OCI-LY3 (cell line): ENCODE results near the gene RPL13A.

Experiments used
- H2AFZ ChIP-seq: fragments of 200-600, 300-600 bp; shearing (Covaris generic); 2 replicates; pipeline ENCODE4 v1.6.0; 2014; ENCODE audit warnings: antibody characterized with exemption, low read depth, low read length
- H3K27ac ChIP-seq: fragments of 200-600, 300-600 bp; sonication (generic); 2 replicates; pipeline ENCODE4 v1.5.1; 2014; ENCODE audit warnings: mild to moderate bottlenecking, low read length, moderate library complexity, mixed read lengths
- H3K27me3 ChIP-seq: fragments of 200-600, 300-600 bp; sonication (generic); 2 replicates; pipeline ENCODE4 v1.6.1; 2014; ENCODE audit warnings: low read depth, low read length, mixed read lengths
- H3K36me3 ChIP-seq: fragments of 200-600, 300-600 bp; sonication (generic); replicated peaks from 2 replicates; pipeline ENCODE3; 2014; ENCODE audit warnings: low read depth, low read length, mixed read lengths
- H3K4me1 ChIP-seq: fragments of 300-600, 200-600 bp; sonication (generic); 2 replicates; pipeline ENCODE4 v1.6.1; 2014; ENCODE audit warnings: low read length, mixed read lengths
- H3K4me2 ChIP-seq: fragments of 200-600, 300-600 bp; sonication (generic); 2 replicates; pipeline ENCODE4 v1.6.1; 2014; ENCODE audit warnings: low read length, mixed read lengths
- H3K4me3 ChIP-seq: fragments of 300-600, 200-600 bp; sonication (generic); 2 replicates; pipeline ENCODE4 v1.5.1; 2014; ENCODE audit warnings: antibody characterized with exemption, mild to moderate bottlenecking, low read length, moderate library complexity
- H3K79me2 ChIP-seq: fragments of 300-600, 200-600 bp; shearing (Covaris generic); 2 replicates; pipeline ENCODE4 v1.6.1; 2014; ENCODE audit warnings: mild to moderate bottlenecking, low read length, mixed read lengths
- H3K9ac ChIP-seq: fragments of 300-600, 200-600 bp; shearing (Covaris generic); 2 replicates; pipeline ENCODE4 v1.6.0; 2014; ENCODE audit warnings: mild to moderate bottlenecking, low read length, moderate library complexity
- H3K9me3 ChIP-seq: fragments of 200-600, 300-600 bp; shearing (Covaris generic); 2 replicates; pipeline ENCODE4 v1.6.1; 2014; ENCODE audit warnings: low read length, mixed read lengths; ENCODE audit not compliant: insufficient read depth
- H4K20me1 ChIP-seq: fragments of 200-600, 300-600 bp; sonication (generic); 2 replicates; pipeline ENCODE4 v1.6.1; 2016; ENCODE audit warnings: low read length, mixed read lengths; ENCODE audit not compliant: insufficient read depth
- EZH2phosphoT487 ChIP-seq: fragments of 200-600 bp; shearing (Covaris generic); IDR thresholded peaks from 2 replicates; pipeline ENCODE4 v1.6.1; 2018; ENCODE audit warnings: antibody characterized with exemption, mixed run types, low read depth
- TF ChIP-seq, protein P1 (sequence below): fragments of 200-600, 300-600 bp; sonication (generic); IDR thresholded peaks from 2 replicates; pipeline ENCODE4 v1.5.1; 2014; ENCODE audit warnings: antibody characterized with exemption, low read length, low read depth

Gene RPL13A

DNA sequence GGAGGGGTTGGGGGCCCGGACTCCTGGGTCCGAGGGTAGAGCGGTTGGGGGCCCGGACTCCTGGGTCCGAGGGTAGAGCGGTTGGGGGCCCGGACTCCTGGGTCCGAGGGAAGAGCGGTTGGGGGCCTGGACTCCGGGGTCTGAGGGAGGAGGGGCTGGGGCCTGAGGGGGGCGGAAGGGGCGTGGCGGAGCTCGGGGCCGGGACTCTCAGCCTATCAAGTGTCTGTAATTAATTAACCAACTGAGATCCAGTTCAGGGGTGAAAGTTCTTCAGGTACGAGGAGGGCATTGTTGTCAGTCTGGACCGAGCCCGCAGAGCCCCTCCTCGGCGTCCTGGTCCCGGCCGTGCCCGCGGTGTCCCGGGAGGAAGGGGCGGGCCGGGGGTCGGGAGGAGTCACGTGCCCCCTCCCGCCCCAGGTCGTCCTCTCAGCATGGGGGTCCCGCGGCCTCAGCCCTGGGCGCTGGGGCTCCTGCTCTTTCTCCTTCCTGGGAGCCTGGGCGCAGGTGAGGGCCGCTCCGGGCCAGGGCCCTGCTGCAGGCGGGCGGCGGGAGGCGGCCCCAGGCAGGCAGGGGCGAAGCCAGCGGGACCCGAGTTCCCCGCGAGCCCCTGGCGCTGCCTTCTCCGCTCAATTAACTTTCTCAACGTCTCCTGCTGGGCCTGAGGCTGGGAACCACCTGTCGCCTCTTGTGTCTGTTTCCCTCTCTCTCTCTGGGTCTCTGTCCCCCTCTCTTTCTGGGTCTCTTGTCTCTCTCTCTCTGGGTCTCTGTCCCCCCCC, 25.8 kb downstream of the RPL13A start:
- H3K27ac ChIP-seq: no peak overlapping the region
- peak overlapping the region; percentile 91 for H2AFZ ChIP-seq
- H3K36me3 ChIP-seq: no peaks in the 10 kb centered on the region
- H4K20me1 ChIP-seq: no peaks in the 10 kb centered on the region
- H3K9me3 ChIP-seq: no peaks in the 10 kb centered on the region
- H3K4me1 ChIP-seq: peaks cover 9% of the 10 kb centered on the region
- H3K27me3 ChIP-seq: no peaks in the 10 kb centered on the region
- no peak for TF ChIP-seq EZH2phosphoT487
- TF ChIP-seq, protein P1, sequence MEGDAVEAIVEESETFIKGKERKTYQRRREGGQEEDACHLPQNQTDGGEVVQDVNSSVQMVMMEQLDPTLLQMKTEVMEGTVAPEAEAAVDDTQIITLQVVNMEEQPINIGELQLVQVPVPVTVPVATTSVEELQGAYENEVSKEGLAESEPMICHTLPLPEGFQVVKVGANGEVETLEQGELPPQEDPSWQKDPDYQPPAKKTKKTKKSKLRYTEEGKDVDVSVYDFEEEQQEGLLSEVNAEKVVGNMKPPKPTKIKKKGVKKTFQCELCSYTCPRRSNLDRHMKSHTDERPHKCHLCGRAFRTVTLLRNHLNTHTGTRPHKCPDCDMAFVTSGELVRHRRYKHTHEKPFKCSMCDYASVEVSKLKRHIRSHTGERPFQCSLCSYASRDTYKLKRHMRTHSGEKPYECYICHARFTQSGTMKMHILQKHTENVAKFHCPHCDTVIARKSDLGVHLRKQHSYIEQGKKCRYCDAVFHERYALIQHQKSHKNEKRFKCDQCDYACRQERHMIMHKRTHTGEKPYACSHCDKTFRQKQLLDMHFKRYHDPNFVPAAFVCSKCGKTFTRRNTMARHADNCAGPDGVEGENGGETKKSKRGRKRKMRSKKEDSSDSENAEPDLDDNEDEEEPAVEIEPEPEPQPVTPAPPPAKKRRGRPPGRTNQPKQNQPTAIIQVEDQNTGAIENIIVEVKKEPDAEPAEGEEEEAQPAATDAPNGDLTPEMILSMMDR: no peak
- H3K4me2 ChIP-seq: peak overlapping the region; percentile 83
- peak overlapping the region; percentile 77 for H3K9ac ChIP-seq
- peak overlapping the region; percentile 83 for H3K4me3 ChIP-seq
- H3K79me2 ChIP-seq: no peaks in the 10 kb centered on the region

DNA sequence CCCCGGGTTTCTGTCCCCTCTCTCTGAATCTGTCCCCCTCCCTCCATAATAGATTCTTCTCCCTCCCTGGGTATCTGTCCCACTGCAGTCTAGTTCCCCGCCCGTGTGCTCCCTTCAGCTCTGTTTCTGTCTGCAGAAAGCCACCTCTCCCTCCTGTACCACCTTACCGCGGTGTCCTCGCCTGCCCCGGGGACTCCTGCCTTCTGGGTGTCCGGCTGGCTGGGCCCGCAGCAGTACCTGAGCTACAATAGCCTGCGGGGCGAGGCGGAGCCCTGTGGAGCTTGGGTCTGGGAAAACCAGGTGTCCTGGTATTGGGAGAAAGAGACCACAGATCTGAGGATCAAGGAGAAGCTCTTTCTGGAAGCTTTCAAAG, 26.3 kb downstream of the RPL13A start:
- Histone ChIP-seq H3K27me3 (no peaks in the 10 kb centered on the region), H3K36me3 (no peaks in the 10 kb centered on the region), H3K4me1 (peaks cover 9% of the 10 kb centered on the region), H3K79me2 (no peaks in the 10 kb centered on the region), H3K27ac (no peak overlapping the region), H3K4me2 (peak overlapping the region; percentile 83), H4K20me1 (no peaks in the 10 kb centered on the region), H3K9me3 (no peaks in the 10 kb centered on the region), H3K4me3 (peak overlapping the region; percentile 83), H2AFZ (no peak overlapping the region; the same call in 1 of the 2 replicates), H3K9ac (peak overlapping the region; percentile 77)
- TF ChIP-seq EZH2phosphoT487: no peak
- TF ChIP-seq, protein P1: no peak

DNA sequence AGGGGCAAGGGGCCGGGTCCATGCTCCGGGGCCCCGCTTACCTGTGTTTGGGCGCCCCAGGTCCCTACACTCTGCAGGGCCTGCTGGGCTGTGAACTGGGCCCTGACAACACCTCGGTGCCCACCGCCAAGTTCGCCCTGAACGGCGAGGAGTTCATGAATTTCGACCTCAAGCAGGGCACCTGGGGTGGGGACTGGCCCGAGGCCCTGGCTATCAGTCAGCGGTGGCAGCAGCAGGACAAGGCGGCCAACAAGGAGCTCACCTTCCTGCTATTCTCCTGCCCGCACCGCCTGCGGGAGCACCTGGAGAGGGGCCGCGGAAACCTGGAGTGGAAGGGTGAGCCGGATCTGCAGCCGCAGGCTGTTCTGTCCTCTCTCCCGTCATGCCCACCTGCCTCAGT, 26.7 kb downstream of the RPL13A start:
- Histone ChIP-seq H3K4me2 (peak overlapping the region; percentile 83), H3K27ac (no peak overlapping the region), H3K36me3 (no peaks in the 10 kb centered on the region), H3K4me1 (peaks cover 9% of the 10 kb centered on the region), H3K4me3 (peak overlapping the region; percentile 83), H3K9me3 (no peaks in the 10 kb centered on the region), H4K20me1 (no peaks in the 10 kb centered on the region), H3K27me3 (no peaks in the 10 kb centered on the region), H2AFZ (no peak overlapping the region), H3K79me2 (no peaks in the 10 kb centered on the region), H3K9ac (no peak overlapping the region)
- TF ChIP-seq, protein P1: no peak
- no peak for TF ChIP-seq EZH2phosphoT487

DNA sequence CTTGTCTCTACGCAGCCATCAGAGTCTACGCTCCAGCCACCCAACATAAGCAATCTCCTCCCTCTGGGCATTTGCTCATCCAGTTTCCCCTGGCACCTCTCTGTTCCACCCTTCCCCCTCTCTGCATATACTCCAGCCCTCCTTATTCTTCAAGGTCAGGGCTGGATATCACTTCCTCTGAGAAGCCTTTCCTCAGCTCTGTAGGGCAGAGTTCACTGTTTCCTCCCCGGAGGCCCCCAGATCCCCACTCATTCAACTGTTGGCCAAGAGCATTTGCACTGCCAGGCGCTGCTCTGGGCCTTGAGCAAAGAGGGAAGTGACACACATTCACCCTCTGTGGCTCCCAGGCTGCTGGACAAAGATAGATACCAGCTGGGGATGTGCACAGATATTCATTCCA, 28.4 kb downstream of the RPL13A start:
- H4K20me1 ChIP-seq: no peaks in the 10 kb centered on the region
- no peaks in the 10 kb centered on the region for H3K9me3 ChIP-seq
- no peaks in the 10 kb centered on the region for H3K36me3 ChIP-seq
- no peak for TF ChIP-seq EZH2phosphoT487
- TF ChIP-seq, protein P1: no peak
- H3K27ac ChIP-seq: no peak overlapping the region
- H3K27me3 ChIP-seq: no peaks in the 10 kb centered on the region
- H3K9ac ChIP-seq: no peak overlapping the region
- no peak overlapping the region for H2AFZ ChIP-seq
- no peak overlapping the region for H3K4me3 ChIP-seq
- no peak overlapping the region for H3K4me2 ChIP-seq
- H3K4me1 ChIP-seq: peaks cover 9% of the 10 kb centered on the region
- no peaks in the 10 kb centered on the region for H3K79me2 ChIP-seq
